ENCODE results near the gene BMPR1A. TPM values are rescaled to one million over a fixed set of nuclear protein-coding genes. Genes with fewer than 3 reads are reported as not detected.

Gene BMPR1A
- total RNA-seq, 1 experiment from 2014 or later, result 53.4 TPM

- no peaks in the 10 kb centered on the region for H3K36me3 ChIP-seq
- H3K9me3 ChIP-seq (replicated peaks), result peaks cover 5% of the 10 kb centered on the region; the same call in 1 of the 2 replicates
- H3K4me3 ChIP-seq, result no peak overlapping the region
- no peak overlapping the region for H3K27ac ChIP-seq
- DNase-seq (ENCODE audit: low read depth in 1 of 2, low spot score in 2 of 2), result no peak
- 0 out of 2 replicates have a peak, but pooled peaks cover 3% of the 10 kb centered on the region for H3K4me1 ChIP-seq (replicated peaks)
- H3K27me3 ChIP-seq (replicated peaks), result no peaks in the 10 kb centered on the region
Observed at GRCh38 chr10:86785968-86786367, 29.5 kb downstream of the BMPR1A start.

- H3K36me3 ChIP-seq, result no peaks in the 10 kb centered on the region
- no peak overlapping the region for H3K4me3 ChIP-seq
- peaks cover 3% of the 10 kb centered on the region; the same call in 1 of the 2 replicates for H3K9me3 ChIP-seq (replicated peaks)
- 0 out of 2 replicates have a peak, but pooled peaks cover 3% of the 10 kb centered on the region for H3K4me1 ChIP-seq (replicated peaks)
- H3K27ac ChIP-seq, result no peak overlapping the region
- DNase-seq (ENCODE audit: low read depth in 1 of 2, low spot score in 2 of 2), result no peak
- H3K27me3 ChIP-seq (replicated peaks), result no peaks in the 10 kb centered on the region
Observed at GRCh38 chr10:86786368-86786767, 29.9 kb downstream of the BMPR1A start.

GRCh38 chr10:86790394-86790793, 34.0 kb downstream of the BMPR1A start:
- H3K4me3 ChIP-seq, result no peak overlapping the region
- no peaks in the 10 kb centered on the region for H3K27me3 ChIP-seq (replicated peaks)
- no peaks in the 10 kb centered on the region for H3K9me3 ChIP-seq (replicated peaks)

GRCh38 chr10:86792461-86793167, 36.2 kb downstream of the BMPR1A start:
- Histone ChIP-seq H3K4me3 (no peak overlapping the region), H3K27ac (no peak overlapping the region), H3K36me3 (no peaks in the 10 kb centered on the region), H3K4me1 (replicated peaks) (peaks cover 9% of the 10 kb centered on the region), H3K27me3 (replicated peaks) (no peaks in the 10 kb centered on the region), H3K9me3 (replicated peaks) (no peaks in the 10 kb centered on the region)
- DNase-seq (ENCODE audit: low read depth in 1 of 2, low spot score in 2 of 2), result no peak

More at GRCh38 chr10:86790394-86790793, 34.0 kb downstream of the BMPR1A start:
- Histone ChIP-seq H3K27ac (no peak overlapping the region), H3K36me3 (no peaks in the 10 kb centered on the region), H3K4me1 (replicated peaks) (peaks cover 8% of the 10 kb centered on the region)
- no peak for DNase-seq (ENCODE audit: low read depth in 1 of 2, low spot score in 2 of 2)

GRCh38 chr10:86793696-86794095, 37.3 kb downstream of the BMPR1A start:
- Histone ChIP-seq H3K9me3 (replicated peaks) (no peaks in the 10 kb centered on the region), H3K4me3 (no peak overlapping the region)

GRCh38 chr10:86795353-86795752, 38.9 kb downstream of the BMPR1A start:
- no peak overlapping the region for H3K4me3 ChIP-seq
- peaks cover 9% of the 10 kb centered on the region for H3K4me1 ChIP-seq (replicated peaks)
- peak in 1 of 2 experiments; percentile 62 for DNase-seq (ENCODE audit: low read depth in 1 of 2, low spot score in 2 of 2)
- no peaks in the 10 kb centered on the region for H3K27me3 ChIP-seq (replicated peaks)
- no peaks in the 10 kb centered on the region for H3K9me3 ChIP-seq (replicated peaks)
- H3K27ac ChIP-seq, result no peak overlapping the region
- H3K36me3 ChIP-seq, result no peaks in the 10 kb centered on the region

More at GRCh38 chr10:86793696-86794095, 37.3 kb downstream of the BMPR1A start:
- no peak for DNase-seq (ENCODE audit: low read depth in 1 of 2, low spot score in 2 of 2)
- Histone ChIP-seq H3K27me3 (replicated peaks) (no peaks in the 10 kb centered on the region), H3K36me3 (no peaks in the 10 kb centered on the region), H3K4me1 (replicated peaks) (peaks cover 9% of the 10 kb centered on the region), H3K27ac (no peak overlapping the region)

GRCh38 chr10:86798025-86798424, 41.6 kb downstream of the BMPR1A start:
- Histone ChIP-seq H3K9me3 (replicated peaks) (no peaks in the 10 kb centered on the region), H3K4me3 (no peak overlapping the region), H3K4me1 (replicated peaks) (peaks cover 15% of the 10 kb centered on the region), H3K36me3 (no peaks in the 10 kb centered on the region), H3K27ac (no peak overlapping the region), H3K27me3 (replicated peaks) (no peaks in the 10 kb centered on the region)
- no peak for DNase-seq (ENCODE audit: low read depth in 1 of 2, low spot score in 2 of 2)

- Histone ChIP-seq H3K27ac (no peak overlapping the region), H3K36me3 (no peaks in the 10 kb centered on the region), H3K4me3 (no peak overlapping the region), H3K9me3 (replicated peaks) (no peaks in the 10 kb centered on the region), H3K27me3 (replicated peaks) (no peaks in the 10 kb centered on the region), H3K4me1 (replicated peaks) (peaks cover 21% of the 10 kb centered on the region)
- peak in 1 of 2 experiments; percentile 21 for DNase-seq (ENCODE audit: low read depth in 1 of 2, low spot score in 2 of 2)
Observed at GRCh38 chr10:86798611-86799010, 42.2 kb downstream of the BMPR1A start.

- Histone ChIP-seq H3K4me1 (replicated peaks) (peaks cover 21% of the 10 kb centered on the region), H3K27ac (no peak overlapping the region), H3K27me3 (replicated peaks) (no peaks in the 10 kb centered on the region), H3K9me3 (replicated peaks) (no peaks in the 10 kb centered on the region), H3K36me3 (no peaks in the 10 kb centered on the region), H3K4me3 (no peak overlapping the region)
- no peak for DNase-seq (ENCODE audit: low read depth in 1 of 2, low spot score in 2 of 2)
Observed at GRCh38 chr10:86799188-86799845, 42.9 kb downstream of the BMPR1A start.

GRCh38 chr10:86801995-86802394, 45.6 kb downstream of the BMPR1A start:
- Histone ChIP-seq H3K9me3 (replicated peaks) (no peaks in the 10 kb centered on the region), H3K4me3 (no peak overlapping the region), H3K27ac (no peak overlapping the region), H3K36me3 (no peaks in the 10 kb centered on the region), H3K27me3 (replicated peaks) (no peaks in the 10 kb centered on the region), H3K4me1 (replicated peaks) (peaks cover 12% of the 10 kb centered on the region)
- DNase-seq (ENCODE audit: low read depth in 1 of 2, low spot score in 2 of 2), result no peak

- H3K27ac ChIP-seq, result no peak overlapping the region
- DNase-seq (ENCODE audit: low read depth in 1 of 2, low spot score in 2 of 2), result peak in 1 of 2 experiments; percentile 11
- no peak overlapping the region for H3K4me3 ChIP-seq
Observed at GRCh38 chr10:86802473-86803108, 46.2 kb downstream of the BMPR1A start.

GRCh38 chr10:86803156-86803555, 46.7 kb downstream of the BMPR1A start:
- H3K9me3 ChIP-seq (replicated peaks), result no peaks in the 10 kb centered on the region
- H3K4me3 ChIP-seq, result no peak overlapping the region
- DNase-seq (ENCODE audit: low read depth in 1 of 2, low spot score in 2 of 2), result peak in 1 of 2 experiments; percentile 22
- peak overlapping the region; percentile 33 for H3K27ac ChIP-seq
- peaks cover 12% of the 10 kb centered on the region for H3K4me1 ChIP-seq (replicated peaks)
- H3K27me3 ChIP-seq (replicated peaks), result no peaks in the 10 kb centered on the region
- H3K36me3 ChIP-seq, result no peaks in the 10 kb centered on the region

More at GRCh38 chr10:86802473-86803108, 46.2 kb downstream of the BMPR1A start:
- H3K9me3 ChIP-seq (replicated peaks), result no peaks in the 10 kb centered on the region
- H3K27me3 ChIP-seq (replicated peaks), result no peaks in the 10 kb centered on the region
- H3K4me1 ChIP-seq (replicated peaks), result peaks cover 12% of the 10 kb centered on the region
- H3K36me3 ChIP-seq, result no peaks in the 10 kb centered on the region

- no peaks in the 10 kb centered on the region for H3K9me3 ChIP-seq (replicated peaks)
- H3K27me3 ChIP-seq (replicated peaks), result no peaks in the 10 kb centered on the region
- H3K4me3 ChIP-seq, result no peak overlapping the region
- DNase-seq (ENCODE audit: low read depth in 1 of 2, low spot score in 2 of 2), result no peak
- peaks cover 12% of the 10 kb centered on the region for H3K4me1 ChIP-seq (replicated peaks)
- H3K27ac ChIP-seq, result no peak overlapping the region
- no peaks in the 10 kb centered on the region for H3K36me3 ChIP-seq
Observed at GRCh38 chr10:86804805-86805204, 48.4 kb downstream of the BMPR1A start.

GRCh38 chr10:86813101-86813500, 56.7 kb downstream of the BMPR1A start:
- Histone ChIP-seq H3K36me3 (no peaks in the 10 kb centered on the region), H3K9me3 (replicated peaks) (no peaks in the 10 kb centered on the region), H3K27me3 (replicated peaks) (no peaks in the 10 kb centered on the region), H3K27ac (no peak overlapping the region), H3K4me3 (no peak overlapping the region), H3K4me1 (replicated peaks) (peaks cover 4% of the 10 kb centered on the region; the same call in 1 of the 2 replicates)
- DNase-seq (ENCODE audit: low read depth in 1 of 2, low spot score in 2 of 2), result no peak
